BJ (cell line): ENCODE data around the gene PLOD1. TPM values are rescaled to one million over a fixed set of nuclear protein-coding genes. Genes with fewer than 3 reads are reported as not detected.
A peak's percentile ranks its signal among the peaks of the same experiment; 100 is the strongest.

Experiments
- CTCF ChIA-PET: fragments of 350-600 bp; formaldehyde crosslinking; extraction: SDS; loops from one replicate; lab custom pipeline; 2021; ENCODE audit warnings: antibody characterized with exemption, inconsistent platforms; lab: Yijun Ruan, JAX
- POLR2A ChIA-PET: fragments of 300-600 bp; sonication (Branson Sonifier 250); formaldehyde crosslinking; extraction: SDS; loops from one replicate; lab custom pipeline; 2021; ENCODE audit warnings: antibody characterized with exemption; lab: Charles Lee
- DNase-seq: peaks from one replicate; pipeline ENCODE4 v3.0.0-alpha.2; 2011; ENCODE audit warnings: low read depth
- H3K27me3 ChIP-seq: 2 replicates; pipeline ENCODE4 v1.6.0; 2011; ENCODE audit warnings: low read length; ENCODE audit not compliant: control insufficient read depth, insufficient read depth
- H3K36me3 ChIP-seq: 2 replicates; pipeline ENCODE4 v1.5.1; 2011; ENCODE audit warnings: low read length; ENCODE audit not compliant: control insufficient read depth, insufficient read depth
- H3K4me3 ChIP-seq: 2 replicates; pipeline ENCODE4 v1.5.1; 2011; ENCODE audit warnings: low read depth, mild to moderate bottlenecking, control low read depth, low read length
- polyA plus RNA-seq: library from polyadenylated mRNA; depleted of rRNA; stranded (reverse); fragments of >200 nt; gene quantifications from 2 replicates; pipeline ENCODE4 v1.2.3, GENCODE V29; 2011
- TF ChIP-seq, protein P1 (sequence below): IDR thresholded peaks from 2 replicates; pipeline ENCODE4 v1.5.1; 2011; ENCODE audit warnings: low read depth, mild to moderate bottlenecking, control low read depth, inconsistent platforms, low read length, moderate library complexity; ENCODE audit not compliant: insufficient read depth

The PLOD1 gene
- polyA plus RNA-seq, 1 experiment: 851 TPM

- DNase-seq: no peak
- Histone ChIP-seq H3K27me3 (no peaks in the 10 kb centered on the region), H3K36me3 (peaks cover 36% of the 10 kb centered on the region), H3K4me3 (no peak overlapping the region)
- CTCF ChIA-PET: interaction anchor here (1.3 to 2.4 kb wide), 3 partner anchors 8 to 29 kb away, joined by 4 to 6 read pairs (median 5); no protein-coding TSS in a partner anchor
- POLR2A ChIA-PET: no interaction called here
- TF ChIP-seq, protein P1, sequence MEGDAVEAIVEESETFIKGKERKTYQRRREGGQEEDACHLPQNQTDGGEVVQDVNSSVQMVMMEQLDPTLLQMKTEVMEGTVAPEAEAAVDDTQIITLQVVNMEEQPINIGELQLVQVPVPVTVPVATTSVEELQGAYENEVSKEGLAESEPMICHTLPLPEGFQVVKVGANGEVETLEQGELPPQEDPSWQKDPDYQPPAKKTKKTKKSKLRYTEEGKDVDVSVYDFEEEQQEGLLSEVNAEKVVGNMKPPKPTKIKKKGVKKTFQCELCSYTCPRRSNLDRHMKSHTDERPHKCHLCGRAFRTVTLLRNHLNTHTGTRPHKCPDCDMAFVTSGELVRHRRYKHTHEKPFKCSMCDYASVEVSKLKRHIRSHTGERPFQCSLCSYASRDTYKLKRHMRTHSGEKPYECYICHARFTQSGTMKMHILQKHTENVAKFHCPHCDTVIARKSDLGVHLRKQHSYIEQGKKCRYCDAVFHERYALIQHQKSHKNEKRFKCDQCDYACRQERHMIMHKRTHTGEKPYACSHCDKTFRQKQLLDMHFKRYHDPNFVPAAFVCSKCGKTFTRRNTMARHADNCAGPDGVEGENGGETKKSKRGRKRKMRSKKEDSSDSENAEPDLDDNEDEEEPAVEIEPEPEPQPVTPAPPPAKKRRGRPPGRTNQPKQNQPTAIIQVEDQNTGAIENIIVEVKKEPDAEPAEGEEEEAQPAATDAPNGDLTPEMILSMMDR: peak; percentile 44
Measured at GRCh38 chr1:12001249-12001917, 66.9 kb downstream of the PLOD1 start.

DNA sequence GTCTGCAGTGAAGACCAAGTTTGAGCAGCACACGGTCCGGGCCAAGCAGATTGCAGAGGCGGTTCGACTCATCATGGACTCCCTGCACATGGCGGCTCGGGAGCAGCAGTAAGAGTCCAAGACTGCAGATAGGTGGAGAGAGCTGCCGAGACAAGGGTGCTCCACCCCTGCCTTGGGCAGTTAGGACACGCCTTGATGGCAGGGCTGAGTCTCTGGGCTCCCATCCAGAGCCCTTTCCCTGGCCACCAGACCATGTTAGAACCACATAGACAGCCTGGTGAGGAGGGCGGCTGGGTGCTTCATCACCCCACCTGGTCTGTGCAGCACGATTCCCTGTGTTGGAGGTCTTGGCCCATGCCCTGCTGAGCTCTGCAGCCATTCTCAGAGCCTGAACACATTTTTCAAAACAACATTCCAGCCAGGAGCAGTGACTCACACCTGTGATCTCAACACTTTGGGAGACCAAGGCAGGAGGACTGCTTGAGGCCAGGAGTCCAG, 67.5 kb downstream of the PLOD1 start:
- no peaks in the 10 kb centered on the region for H3K27me3 ChIP-seq

DNA sequence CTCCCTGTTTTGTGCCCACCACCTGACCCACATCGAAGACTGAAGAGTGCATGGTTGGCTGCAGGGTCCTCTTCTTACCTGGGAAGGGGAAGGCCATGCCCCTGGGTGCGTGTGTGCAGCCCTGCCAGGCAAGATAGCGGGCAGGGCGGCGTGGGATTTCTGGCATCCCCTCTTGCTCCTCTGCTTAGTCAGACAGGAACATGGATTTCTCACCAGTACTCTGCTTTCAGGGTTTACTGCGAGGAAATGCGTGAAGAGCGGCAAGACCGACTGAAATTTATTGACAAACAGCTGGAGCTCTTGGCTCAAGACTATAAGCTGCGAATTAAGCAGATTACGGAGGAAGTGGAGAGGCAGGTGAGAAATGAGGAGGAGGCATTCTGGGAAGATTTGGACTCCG, 69.2 kb downstream of the PLOD1 start:
- Histone ChIP-seq H3K4me3 (no peak overlapping the region), H3K27me3 (no peaks in the 10 kb centered on the region), H3K36me3 (peaks cover 37% of the 10 kb centered on the region)
- CTCF ChIA-PET: interaction anchor here (1.1 kb wide), 1 partner anchor 9 kb away, joined by 3 read pairs; no protein-coding TSS in a partner anchor
- no peak for DNase-seq
- POLR2A ChIA-PET: no interaction called here
- TF ChIP-seq, protein P1: no peak

More for the DNA sequence above, 67.5 kb downstream of the PLOD1 start:
- H3K4me3 ChIP-seq: no peak overlapping the region
- ChIA-PET POLR2A (no interaction called here), CTCF (interaction anchor here (1.4 to 2.4 kb wide), 2 partner anchors 9 to 29 kb away, joined by 5 to 6 read pairs; no protein-coding TSS in a partner anchor)
- TF ChIP-seq, protein P1: no peak
- no peak for DNase-seq
- peaks cover 41% of the 10 kb centered on the region for H3K36me3 ChIP-seq

GRCh38 chr1:12005488-12006166, 71.1 kb downstream of the PLOD1 start:
- ChIA-PET CTCF (interaction anchor here (0.6 to 1.1 kb wide), 2 partner anchors 25 to 201 kb away, joined by 3 to 4 read pairs; no protein-coding TSS in a partner anchor), POLR2A (no interaction called here)
- no peak for DNase-seq
- Histone ChIP-seq H3K36me3 (peaks cover 41% of the 10 kb centered on the region), H3K27me3 (no peaks in the 10 kb centered on the region), H3K4me3 (no peak overlapping the region)
- TF ChIP-seq, protein P1: no peak
